ENCODE measurements around the gene NT5DC3.

Gene NT5DC3

GRCh38 chr12:103780992-103781391 is 60.0 kb downstream of the NT5DC3 start:
- DNase-seq, result no peak

DNA sequence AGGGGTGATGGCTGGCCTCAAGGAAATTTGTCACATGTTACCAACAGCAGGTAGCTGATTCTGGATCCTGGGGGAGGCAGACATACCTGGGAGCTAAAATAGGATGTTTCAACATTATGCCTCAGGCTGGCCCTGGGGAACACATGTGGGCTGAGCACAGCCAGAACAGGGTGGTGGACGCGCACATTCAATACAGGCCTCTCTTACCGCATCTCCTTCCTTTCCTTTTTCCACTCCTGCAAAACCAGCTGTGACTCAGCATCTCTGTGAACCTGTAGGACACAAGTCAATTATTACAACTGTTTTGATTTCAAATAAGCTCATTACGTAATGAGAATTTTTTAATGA is 61.0 kb downstream of the NT5DC3 start:
- DNase-seq, result no peak

DNA sequence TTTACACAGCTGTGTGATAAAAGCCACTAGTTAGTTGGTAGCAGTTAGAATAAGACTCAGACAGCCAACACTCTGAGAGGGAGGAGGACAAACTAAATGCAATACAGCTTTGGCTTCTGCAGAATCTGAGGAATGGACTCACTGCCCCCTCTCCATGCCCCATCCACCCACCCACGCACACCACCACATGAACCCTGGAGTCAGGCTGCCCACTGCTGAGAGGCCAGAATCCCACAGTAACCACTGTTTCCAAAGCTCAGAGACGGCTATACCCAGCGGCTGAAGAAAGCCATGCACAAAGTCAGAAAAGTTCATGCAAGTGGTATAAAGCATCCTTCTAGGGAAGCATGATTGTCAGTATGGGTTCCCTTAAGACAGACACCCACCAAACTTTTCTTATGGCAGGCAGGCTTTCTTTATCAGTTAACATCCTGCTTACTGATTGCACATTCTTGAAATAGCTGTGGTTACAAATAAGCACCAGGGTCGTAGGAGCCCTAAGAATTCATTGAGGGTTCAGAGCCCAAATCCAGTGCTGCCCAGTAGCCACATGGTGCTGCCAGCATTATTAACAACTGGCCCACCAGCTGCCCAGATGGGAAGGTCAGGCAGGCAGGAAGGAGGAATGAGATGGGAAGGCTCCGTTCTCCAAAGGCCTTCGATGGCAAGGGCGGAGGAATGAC is 61.5 kb downstream of the NT5DC3 start:
- no peak for DNase-seq

DNA sequence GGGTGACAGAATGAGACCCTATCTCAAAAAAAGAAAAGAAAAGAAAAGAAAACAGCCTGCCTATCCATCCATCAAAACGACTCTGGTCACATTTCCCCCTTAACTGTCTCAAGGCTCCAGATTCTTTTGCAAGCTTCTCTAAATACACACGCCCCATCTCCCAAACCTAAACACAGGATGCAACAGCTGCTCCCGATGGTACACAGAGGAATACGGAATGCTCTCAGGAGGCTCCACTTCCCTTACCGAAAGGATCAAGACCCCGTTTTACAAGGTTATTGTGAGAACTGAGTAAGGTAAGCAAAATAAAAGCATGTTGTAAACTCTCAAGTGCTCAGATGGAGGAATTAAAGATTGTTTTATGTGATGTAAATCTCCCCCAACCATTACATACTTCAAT is 62.3 kb downstream of the NT5DC3 start:
- no peak for DNase-seq

GRCh38 chr12:103774977-103775560 is 66.0 kb downstream of the NT5DC3 start:
- DNase-seq, result no peak

GRCh38 chr12:103773109-103773910 is 67.7 kb downstream of the NT5DC3 start:
- no peak for DNase-seq

GRCh38 chr12:103772367-103773108 is 68.5 kb downstream of the NT5DC3 start:
- DNase-seq, result no peak

DNA sequence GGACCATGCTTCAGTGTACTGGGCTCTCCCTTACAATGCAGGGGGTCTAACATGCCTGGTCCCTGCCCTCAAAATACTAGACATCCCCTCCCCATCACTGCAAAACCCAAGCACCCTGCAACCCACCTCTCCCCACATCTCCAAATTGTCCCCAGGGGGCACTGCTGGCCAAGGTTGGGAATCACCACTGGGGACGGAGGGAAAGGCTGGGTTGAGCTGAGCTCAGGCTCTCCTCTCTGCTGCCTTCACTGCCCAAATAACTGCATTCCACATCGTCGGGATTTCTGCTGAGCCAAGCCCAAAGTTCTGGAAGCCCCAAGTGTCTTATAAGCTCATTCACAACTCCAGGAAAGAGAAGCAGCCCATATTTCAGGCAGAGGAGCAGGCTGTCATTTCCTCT is 69.6 kb downstream of the NT5DC3 start:
- DNase-seq, result peak; percentile 39 to 41

DNA sequence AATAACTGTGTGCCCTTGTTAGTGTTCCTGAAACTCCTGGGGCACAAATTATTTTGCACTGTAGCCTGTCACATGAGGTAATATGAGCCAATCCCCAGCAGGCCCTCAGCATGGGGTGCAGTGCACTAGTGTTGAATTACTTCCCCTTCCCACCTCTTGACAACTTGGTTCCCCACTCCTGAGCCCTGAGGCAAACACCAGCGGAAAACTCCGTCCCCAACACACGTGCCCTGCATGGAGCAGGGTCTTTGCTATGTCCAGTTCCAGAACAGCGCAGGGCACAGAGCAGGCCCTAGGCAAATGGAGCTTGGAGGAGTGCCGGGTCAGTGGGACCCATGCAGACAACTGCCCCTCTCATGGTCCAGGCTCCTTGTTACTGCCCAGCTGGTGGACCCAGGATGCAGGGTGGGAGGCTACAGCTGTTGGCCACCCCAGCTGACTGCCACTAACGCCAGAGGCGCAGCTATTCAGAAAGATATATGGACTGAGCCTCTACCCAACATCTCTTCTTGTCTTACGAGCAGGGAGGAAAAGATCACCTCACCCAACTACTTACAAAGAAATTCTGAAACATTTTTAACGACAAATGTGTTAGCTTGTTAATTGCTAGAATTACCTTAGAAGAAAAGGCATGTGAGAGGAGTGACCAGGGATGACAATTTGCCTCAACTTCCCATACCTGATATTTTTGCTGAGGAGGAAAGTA is 71.6 kb downstream of the NT5DC3 start:
- peak; percentile 8 to 19 for DNase-seq

- DNase-seq, result no peak
Observed at GRCh38 chr12:103768467-103769123, 72.4 kb downstream of the NT5DC3 start.

DNA sequence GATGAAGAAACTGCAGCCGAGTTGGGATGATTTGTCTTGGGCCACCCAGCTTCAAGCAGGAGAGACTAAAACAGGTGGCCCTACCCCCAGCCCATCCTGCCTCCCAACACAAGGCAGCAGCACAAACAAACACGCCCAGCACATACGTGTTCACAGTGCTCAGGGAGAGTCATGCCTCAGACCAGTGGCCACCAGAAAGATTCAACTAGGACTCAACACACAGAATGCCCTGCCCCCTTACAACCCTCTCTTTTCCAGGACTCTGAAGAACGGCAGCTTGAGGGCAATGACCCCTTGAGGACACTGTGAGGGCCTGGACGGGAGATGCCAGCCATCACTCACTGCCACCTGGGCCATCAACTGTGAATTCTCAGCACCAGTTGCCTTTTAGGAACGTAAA is 75.0 kb downstream of the NT5DC3 start:
- no peak for DNase-seq

- DNase-seq, result no peak
Observed at GRCh38 chr12:103765322-103765721, 75.7 kb downstream of the NT5DC3 start.

- DNase-seq, result no peak
Observed at GRCh38 chr12:103762473-103762872, 78.6 kb downstream of the NT5DC3 start.

DNA sequence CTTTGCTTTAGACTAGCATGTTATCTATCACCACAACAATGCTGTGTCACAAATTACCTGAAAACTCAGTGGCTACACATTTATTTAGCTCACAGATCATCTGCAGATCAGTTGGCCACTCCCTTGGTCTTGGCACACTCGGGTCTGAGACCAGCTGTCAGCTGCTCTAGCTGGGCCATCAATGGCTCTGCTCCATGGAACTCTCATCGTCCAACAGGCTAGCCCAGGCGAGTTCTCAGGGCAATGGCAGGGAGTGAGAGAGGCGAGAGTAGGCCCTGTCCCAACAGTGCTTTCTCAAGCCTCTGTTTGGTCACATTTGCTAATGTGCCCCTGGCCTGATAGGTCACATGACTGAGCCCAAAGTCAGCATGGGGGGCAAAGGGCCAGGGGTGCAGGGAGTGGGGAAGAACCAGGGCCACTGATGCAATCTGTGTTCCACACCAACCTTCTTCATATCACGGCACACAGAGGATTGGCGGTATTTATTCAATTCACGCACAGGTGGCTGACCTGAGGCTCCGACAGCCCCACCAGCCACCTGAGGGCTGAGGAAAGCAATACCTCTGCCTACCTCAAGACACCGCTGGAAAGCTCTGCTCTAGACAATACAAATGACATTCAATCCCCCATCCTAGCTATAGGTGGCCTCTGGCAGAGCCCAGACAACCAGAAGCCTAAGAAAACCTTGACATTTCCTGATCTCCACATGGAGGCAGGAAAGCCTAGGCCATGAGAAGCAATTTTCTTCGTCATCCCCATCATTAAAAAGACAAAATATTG is 82.5 kb downstream of the NT5DC3 start:
- DNase-seq, result no peak

- no peak for DNase-seq
Observed at GRCh38 chr12:103757248-103757647, 83.8 kb downstream of the NT5DC3 start.

- DNase-seq, result no peak
Observed at GRCh38 chr12:103756443-103756842, 84.6 kb downstream of the NT5DC3 start.

DNA sequence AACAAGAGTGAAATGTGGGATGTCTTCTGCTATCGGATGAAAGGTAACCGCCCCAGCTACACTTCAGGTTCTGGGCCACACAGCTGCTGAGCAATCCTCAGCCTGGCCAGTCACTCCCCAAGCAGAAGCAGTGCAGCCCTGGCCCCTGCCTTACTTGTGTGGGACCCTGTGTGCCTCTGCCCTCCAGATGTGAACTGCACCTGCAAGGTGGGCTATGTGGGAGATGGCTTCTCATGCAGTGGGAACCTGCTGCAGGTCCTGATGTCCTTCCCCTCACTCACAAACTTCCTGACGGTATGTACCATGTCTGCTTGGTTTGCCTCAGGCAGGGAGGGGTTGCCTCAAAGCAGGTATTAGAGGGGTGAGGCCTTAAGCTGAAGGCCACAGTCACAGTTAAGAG is 85.6 kb downstream of the NT5DC3 start:
- DNase-seq, result no peak

- no peak for DNase-seq
Observed at GRCh38 chr12:103751600-103751999, 89.4 kb downstream of the NT5DC3 start.

GRCh38 chr12:103751171-103751570 is 89.9 kb downstream of the NT5DC3 start:
- DNase-seq, result no peak

DNA sequence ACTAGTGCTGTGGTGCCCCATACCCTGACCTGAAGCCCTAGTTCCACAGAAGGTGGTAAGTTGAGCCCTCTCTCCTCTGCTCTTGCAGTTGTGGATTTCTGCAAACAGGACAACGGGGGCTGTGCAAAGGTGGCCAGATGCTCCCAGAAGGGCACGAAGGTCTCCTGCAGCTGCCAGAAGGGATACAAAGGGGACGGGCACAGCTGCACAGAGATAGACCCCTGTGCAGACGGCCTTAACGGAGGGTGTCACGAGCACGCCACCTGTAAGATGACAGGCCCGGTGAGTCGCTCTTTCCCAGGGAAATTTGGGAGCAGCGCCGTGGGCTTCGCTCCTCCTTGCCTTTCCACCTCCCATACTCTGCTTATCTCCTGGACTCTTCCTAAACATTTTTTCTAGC is 92.2 kb downstream of the NT5DC3 start:
- no peak for DNase-seq

DNA sequence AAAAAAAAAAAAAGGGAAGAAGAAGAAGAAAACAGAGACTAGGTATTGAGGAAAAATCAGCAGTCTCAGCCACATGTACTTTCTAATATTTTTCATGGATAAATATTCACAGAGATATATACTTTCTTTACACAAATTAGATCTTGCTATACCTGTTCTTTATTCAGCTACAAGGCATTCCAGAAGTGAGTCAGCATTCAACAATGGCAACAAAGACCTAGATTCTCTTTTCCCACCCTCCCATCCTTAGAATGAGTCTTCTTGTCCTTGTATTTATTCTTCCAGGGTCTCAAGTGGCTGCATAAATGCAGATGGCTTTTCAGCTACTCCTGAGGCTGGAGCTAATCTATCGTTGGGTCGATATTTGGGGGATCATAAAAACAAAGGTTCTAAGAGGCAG is 93.0 kb downstream of the NT5DC3 start:
- no peak for DNase-seq

Data from inflammatory macrophage (primary cell).